ENCODE results near the gene MARCHF10.

DNA sequence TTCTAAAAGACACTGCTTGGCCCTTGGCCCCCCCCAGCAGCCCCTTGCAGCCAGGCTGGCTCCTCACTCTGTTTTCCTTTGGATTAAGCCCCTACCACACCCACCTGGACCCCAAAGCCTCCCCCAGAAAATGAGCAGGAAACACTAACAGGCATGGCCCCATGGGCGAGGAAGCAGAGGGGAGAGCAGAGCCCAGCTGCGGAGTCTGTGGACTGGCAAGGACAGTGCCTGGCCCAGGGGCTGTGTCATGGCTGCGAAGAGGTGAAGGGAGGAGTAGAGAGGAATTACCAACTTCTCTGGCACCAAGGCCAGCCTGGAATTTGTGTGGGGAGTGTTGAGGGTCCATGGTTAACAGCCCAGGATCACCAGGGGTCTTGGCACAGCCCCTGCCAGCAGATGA, 133.3 kb downstream of the MARCHF10 start:
- TF ChIP-seq, protein P1, sequence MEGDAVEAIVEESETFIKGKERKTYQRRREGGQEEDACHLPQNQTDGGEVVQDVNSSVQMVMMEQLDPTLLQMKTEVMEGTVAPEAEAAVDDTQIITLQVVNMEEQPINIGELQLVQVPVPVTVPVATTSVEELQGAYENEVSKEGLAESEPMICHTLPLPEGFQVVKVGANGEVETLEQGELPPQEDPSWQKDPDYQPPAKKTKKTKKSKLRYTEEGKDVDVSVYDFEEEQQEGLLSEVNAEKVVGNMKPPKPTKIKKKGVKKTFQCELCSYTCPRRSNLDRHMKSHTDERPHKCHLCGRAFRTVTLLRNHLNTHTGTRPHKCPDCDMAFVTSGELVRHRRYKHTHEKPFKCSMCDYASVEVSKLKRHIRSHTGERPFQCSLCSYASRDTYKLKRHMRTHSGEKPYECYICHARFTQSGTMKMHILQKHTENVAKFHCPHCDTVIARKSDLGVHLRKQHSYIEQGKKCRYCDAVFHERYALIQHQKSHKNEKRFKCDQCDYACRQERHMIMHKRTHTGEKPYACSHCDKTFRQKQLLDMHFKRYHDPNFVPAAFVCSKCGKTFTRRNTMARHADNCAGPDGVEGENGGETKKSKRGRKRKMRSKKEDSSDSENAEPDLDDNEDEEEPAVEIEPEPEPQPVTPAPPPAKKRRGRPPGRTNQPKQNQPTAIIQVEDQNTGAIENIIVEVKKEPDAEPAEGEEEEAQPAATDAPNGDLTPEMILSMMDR (conservative IDR thresholded peaks at IDR 0.05): no peak
- no peak for TF ChIP-seq EZH2 (IDR thresholded peaks at IDR 0.05; ENCODE audit: low read depth)
